ENCODE data around the gene CDH19.

The CDH19 gene

DNA sequence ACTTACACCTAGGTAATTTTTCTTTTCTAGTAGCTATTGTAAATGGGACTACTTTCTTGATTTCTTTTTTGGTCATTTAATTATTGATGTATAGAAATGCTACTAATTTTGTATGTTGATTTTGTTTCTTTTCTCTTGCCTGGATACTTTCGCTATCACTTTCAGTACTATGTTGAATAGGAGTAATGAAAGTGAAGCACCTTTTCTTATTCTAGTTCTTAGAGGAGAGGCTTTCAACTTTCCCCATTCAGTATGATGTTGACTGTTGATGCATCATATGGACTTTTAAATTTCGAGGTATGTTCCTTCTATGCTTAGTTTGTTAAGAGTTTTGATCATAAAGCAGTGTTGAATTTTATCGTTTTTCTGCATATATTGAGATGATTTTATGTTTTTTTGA is 142.5 kb downstream of the CDH19 start:
- DNase-seq (ENCODE audit: extremely low read depth in 1 of 2, low read depth in 1 of 2): no peak

GRCh38 chr18:66457245-66457644 is 146.6 kb downstream of the CDH19 start:
- no peak for DNase-seq (ENCODE audit: extremely low read depth in 1 of 2, low read depth in 1 of 2)
